AG09319 (cell line): ENCODE data around the gene SH3GLB2.

ENCODE experiments used
- DNase-seq: peaks from one replicate; pipeline ENCODE4 v3.0.0-alpha.2; 2010; ENCODE audit warnings: low read depth; ENCODE audit errors: extremely low read depth
- TF ChIP-seq, protein P1 (sequence below): IDR thresholded peaks from 2 replicates; pipeline ENCODE4 v1.5.1; 2011; ENCODE audit warnings: low read depth, mild to moderate bottlenecking, inconsistent platforms, low read length, moderate library complexity

SH3GLB2 gene

GRCh38 chr9:129009584-129010141 is 18.5 kb downstream of the SH3GLB2 start:
- TF ChIP-seq, protein P1, sequence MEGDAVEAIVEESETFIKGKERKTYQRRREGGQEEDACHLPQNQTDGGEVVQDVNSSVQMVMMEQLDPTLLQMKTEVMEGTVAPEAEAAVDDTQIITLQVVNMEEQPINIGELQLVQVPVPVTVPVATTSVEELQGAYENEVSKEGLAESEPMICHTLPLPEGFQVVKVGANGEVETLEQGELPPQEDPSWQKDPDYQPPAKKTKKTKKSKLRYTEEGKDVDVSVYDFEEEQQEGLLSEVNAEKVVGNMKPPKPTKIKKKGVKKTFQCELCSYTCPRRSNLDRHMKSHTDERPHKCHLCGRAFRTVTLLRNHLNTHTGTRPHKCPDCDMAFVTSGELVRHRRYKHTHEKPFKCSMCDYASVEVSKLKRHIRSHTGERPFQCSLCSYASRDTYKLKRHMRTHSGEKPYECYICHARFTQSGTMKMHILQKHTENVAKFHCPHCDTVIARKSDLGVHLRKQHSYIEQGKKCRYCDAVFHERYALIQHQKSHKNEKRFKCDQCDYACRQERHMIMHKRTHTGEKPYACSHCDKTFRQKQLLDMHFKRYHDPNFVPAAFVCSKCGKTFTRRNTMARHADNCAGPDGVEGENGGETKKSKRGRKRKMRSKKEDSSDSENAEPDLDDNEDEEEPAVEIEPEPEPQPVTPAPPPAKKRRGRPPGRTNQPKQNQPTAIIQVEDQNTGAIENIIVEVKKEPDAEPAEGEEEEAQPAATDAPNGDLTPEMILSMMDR, result no peak
- no peak for DNase-seq

GRCh38 chr9:129008986-129009583 is 19.0 kb downstream of the SH3GLB2 start:
- no peak for DNase-seq
- TF ChIP-seq, protein P1, result no peak

- TF ChIP-seq, protein P1, result no peak
- DNase-seq, result no peak
Observed at GRCh38 chr9:129008469-129008965, 19.6 kb downstream of the SH3GLB2 start.

DNA sequence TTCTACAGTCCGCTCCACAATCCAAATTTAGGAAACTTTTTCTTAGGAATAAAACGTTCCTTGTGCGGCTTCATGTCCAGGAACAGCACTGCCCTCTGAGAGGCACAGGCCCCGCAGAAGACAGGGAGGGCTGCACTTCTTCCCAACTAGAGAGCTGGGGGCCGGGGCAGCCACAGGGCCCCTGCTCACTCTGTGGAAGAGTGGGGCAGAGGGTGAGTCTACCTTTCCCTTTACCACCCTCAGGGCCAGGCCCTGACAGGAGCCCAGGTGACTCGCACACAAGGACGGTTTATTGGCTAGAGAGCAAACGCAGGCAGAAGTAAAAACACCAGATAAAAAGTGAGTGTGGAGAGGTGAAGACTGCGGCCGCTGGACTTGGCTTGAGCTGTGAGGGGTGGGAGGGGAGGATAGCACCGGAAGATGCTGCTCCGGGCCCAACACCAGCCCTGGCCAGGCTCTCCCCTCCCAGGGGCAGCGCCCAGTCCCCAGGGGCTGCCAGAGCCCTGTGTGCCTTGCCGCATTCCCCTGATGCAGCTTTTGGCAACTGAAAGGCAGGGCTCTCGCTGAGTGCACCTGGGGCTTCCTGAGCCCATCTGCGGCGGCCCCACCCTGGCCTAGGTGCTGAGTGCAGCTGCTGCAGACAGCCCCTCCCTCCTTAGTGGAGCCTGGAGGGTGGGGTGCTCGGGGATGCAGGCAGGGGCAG is 20.2 kb downstream of the SH3GLB2 start:
- TF ChIP-seq, protein P1, result no peak
- no peak for DNase-seq

DNA sequence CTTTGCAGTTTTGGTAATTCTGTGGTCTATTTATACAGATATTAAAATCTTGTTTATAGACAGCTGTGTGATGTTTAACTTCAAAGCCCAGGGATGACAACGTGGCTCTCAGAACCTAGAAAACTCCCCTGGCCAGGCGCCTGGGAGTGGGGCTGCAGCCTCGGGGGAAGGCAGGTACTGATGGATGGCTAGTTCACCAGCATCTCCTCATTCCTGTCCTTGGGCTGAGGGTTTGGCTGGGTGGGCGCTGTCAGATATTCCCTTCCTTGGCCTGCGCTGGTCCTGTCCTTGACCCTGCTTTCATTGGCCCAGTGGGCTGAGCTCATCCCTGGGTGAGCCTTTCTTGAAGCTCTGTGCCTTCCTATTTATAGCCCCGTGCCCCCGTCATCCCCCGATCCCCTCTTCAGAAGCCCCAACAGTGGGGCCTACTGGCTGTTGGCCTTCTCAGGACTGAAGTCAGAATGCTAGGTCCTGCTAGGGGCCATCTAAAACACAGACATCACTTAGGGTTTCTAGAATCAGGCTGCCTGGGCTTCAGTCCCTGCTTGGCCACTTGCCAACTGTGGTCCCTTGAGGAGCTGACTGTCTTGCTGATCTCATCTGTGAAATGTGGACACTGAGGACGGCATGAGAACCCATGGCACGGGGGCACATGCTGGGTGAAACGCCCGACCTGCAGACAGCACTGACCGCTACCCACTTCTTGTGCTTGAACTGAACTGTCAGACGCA is 20.9 kb downstream of the SH3GLB2 start:
- TF ChIP-seq, protein P1, result no peak
- DNase-seq, result no peak

DNA sequence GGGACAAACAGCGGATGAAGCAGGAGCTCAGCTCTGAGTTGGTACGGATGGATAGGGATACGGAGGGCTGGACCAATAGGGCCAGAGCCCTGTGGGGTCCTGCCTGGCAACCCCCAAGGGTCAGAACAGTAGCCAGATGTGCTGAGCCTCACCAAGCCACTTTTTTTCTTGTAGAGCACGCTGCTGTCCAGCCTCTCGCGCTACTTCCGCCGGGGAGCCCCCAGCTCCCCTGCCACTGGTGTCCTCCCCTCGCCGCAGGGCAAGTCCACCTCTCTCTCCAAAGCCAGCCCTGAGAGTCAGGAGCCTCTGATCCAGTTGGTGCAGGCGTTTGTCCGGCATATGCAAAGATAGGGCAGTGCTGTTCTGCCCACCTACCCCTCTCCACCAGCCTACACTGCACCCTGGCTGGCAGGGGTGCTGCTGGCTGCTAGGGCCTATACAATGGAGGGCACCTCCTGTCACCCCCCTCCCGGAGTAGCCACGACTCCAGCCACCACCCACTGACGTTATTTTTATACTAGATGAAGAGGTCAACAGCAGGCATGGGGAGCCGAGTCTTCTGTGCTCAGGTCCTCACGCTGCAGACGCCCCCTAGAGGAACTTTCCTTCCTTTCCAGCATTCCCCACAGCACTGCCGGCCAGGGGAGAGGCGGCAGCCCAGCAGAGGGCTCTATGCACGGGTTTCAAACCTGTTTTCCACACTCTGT is 21.6 kb downstream of the SH3GLB2 start:
- peak; percentile 44 for DNase-seq
- TF ChIP-seq, protein P1, result peak; percentile 98
